NCI-H1436 treated with DMSO at 0.1 percent for 48 hours (cell line): Measurements from ENCODE around the gene AAK1.
"Not testable (repeated sequence)": the region's sequence is repeated elsewhere in the genome, so short reads cannot be mapped to it uniquely, and the experiment has no call there.

Experiments
- DNase-seq: peaks from one replicate; lab custom pipeline; 2025; lab: John Stamatoyannopoulos, UW

The AAK1 gene

GRCh38 chr2:69659941-69660483, 16.5 kb upstream of the AAK1 start:
- no peak for DNase-seq

GRCh38 chr2:69659349-69659748, 15.8 kb upstream of the AAK1 start:
- no peak for DNase-seq

- no peak for DNase-seq
Measured at GRCh38 chr2:69652206-69652605, 8.7 kb upstream of the AAK1 start.

- not testable (repeated sequence) for DNase-seq
Measured at GRCh38 chr2:69647196-69647595, 3.7 kb upstream of the AAK1 start.

GRCh38 chr2:69646714-69647113, 3.2 kb upstream of the AAK1 start:
- DNase-seq, result no peak

GRCh38 chr2:69645921-69646320, 2.4 kb upstream of the AAK1 start:
- DNase-seq, result no peak

GRCh38 chr2:69645031-69645431, 1.5 kb upstream of the AAK1 start:
- DNase-seq, result no peak

- no peak for DNase-seq
Measured at GRCh38 chr2:69644506-69644979, 1.0 kb upstream of the AAK1 start.

- DNase-seq, result no peak
Measured at GRCh38 chr2:69642709-69643601, 584 bp downstream of the AAK1 start.

GRCh38 chr2:69641887-69642708, 1.4 kb downstream of the AAK1 start:
- DNase-seq, result no peak

- no peak for DNase-seq
Measured at GRCh38 chr2:69641471-69641870, 2.1 kb downstream of the AAK1 start.

- DNase-seq, result no peak
Measured at GRCh38 chr2:69639266-69639665, 4.3 kb downstream of the AAK1 start.

GRCh38 chr2:69638630-69639029, 4.9 kb downstream of the AAK1 start:
- no peak for DNase-seq

GRCh38 chr2:69637923-69638322, 5.6 kb downstream of the AAK1 start:
- no peak for DNase-seq

GRCh38 chr2:69636395-69636794, 7.1 kb downstream of the AAK1 start:
- no peak for DNase-seq

GRCh38 chr2:69635432-69635831, 8.1 kb downstream of the AAK1 start:
- no peak for DNase-seq

- no peak for DNase-seq
Measured at GRCh38 chr2:69634196-69634821, 9.2 kb downstream of the AAK1 start.

GRCh38 chr2:69631402-69631801, 12.1 kb downstream of the AAK1 start:
- no peak for DNase-seq

GRCh38 chr2:69629921-69630608, 13.5 kb downstream of the AAK1 start:
- DNase-seq, result no peak

GRCh38 chr2:69628325-69629021, 15.1 kb downstream of the AAK1 start:
- no peak for DNase-seq
